ENCODE results near the gene POLA1. TPM values are rescaled to one million over a fixed set of nuclear protein-coding genes. Genes with fewer than 3 reads are reported as not detected.

Gene POLA1
- total RNA-seq, 4 donors from 2014 or later: 10.1 to 15.3 (median 13.1) TPM

DNA sequence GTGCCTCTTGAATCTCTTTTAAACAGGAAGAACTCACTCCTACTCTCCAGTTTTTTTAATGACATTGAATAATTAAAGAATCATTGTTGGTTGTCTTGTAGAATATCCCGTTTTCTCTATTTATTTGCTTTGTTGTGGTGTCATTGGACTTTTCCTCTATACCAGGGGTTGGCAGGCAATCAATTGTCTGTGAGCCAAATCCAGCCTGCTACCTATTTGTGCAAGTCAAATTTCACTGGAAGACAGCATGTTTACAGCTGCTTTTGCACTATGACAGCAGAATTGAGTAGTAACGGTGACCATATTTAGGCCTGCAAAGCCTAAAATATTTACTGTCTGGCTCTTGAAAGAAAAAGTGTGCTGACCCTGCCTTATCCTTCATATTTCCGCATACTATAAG lies 34.8 kb downstream of the POLA1 start:
- no peak for DNase-seq (ENCODE audit: low spot score in 2 of 2)
- Histone ChIP-seq H3K4me1 (no peaks in the 10 kb centered on the region), H3K9me3 (no peaks in the 10 kb centered on the region), H3K36me3 (peaks cover 9% of the 10 kb centered on the region), H3K27me3 (no peaks in the 10 kb centered on the region), H3K4me3 (no peak overlapping the region), H3K27ac (no peak overlapping the region)
- WGBS: 62% methylated on average over 3 of the region's 3 CpGs
- TF ChIP-seq POLR2A (IDR thresholded peaks at IDR 0.05) (no peak), POLR2AphosphoS5 (IDR thresholded peaks at IDR 0.05) (no peak), EP300 (IDR thresholded peaks at IDR 0.05) (no peak)
- TF ChIP-seq, protein P1, sequence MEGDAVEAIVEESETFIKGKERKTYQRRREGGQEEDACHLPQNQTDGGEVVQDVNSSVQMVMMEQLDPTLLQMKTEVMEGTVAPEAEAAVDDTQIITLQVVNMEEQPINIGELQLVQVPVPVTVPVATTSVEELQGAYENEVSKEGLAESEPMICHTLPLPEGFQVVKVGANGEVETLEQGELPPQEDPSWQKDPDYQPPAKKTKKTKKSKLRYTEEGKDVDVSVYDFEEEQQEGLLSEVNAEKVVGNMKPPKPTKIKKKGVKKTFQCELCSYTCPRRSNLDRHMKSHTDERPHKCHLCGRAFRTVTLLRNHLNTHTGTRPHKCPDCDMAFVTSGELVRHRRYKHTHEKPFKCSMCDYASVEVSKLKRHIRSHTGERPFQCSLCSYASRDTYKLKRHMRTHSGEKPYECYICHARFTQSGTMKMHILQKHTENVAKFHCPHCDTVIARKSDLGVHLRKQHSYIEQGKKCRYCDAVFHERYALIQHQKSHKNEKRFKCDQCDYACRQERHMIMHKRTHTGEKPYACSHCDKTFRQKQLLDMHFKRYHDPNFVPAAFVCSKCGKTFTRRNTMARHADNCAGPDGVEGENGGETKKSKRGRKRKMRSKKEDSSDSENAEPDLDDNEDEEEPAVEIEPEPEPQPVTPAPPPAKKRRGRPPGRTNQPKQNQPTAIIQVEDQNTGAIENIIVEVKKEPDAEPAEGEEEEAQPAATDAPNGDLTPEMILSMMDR (IDR thresholded peaks at IDR 0.05): no peak

DNA sequence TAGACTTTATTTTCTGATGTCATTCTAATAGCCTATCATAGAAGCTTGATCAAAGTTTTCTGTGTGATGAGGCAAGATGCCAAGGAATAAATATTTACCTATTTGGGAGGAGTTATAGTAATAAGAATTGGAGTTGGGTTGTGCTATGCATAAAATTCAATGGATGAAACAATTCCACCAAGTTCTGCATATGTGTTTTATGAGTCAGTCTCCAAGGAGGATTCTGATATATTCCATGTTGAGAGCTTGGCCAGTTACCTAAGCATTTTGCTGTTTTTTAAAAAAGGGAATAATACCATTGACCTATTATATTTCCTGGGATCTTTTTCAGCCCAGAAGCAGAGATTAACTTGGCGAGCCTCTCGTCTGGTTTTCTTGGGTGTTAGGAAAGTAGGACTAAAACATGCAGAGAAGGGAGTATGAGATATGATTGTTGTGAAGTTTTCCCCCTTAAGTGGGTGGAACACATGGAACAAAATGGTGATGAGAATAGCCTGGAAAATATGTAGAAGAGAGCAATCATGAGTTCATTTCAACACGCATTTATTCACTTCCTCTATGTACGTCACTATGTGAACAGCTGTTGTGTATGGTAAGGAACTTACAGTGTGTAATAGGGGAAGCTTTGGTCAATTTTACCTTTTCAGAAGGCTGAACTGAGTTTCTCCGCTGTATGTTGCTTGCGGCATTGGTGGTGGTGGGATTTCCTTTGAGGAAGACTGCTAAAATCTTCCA lies 39.2 kb downstream of the POLA1 start:
- no peak for TF ChIP-seq POLR2AphosphoS5 (IDR thresholded peaks at IDR 0.05)
- TF ChIP-seq EP300 (IDR thresholded peaks at IDR 0.05): no peak
- TF ChIP-seq, protein P1 (IDR thresholded peaks at IDR 0.05): no peak
- TF ChIP-seq POLR2A (IDR thresholded peaks at IDR 0.05): no peak
- Histone ChIP-seq H3K4me3 (no peak overlapping the region), H3K27ac (no peak overlapping the region), H3K9me3 (no peaks in the 10 kb centered on the region), H3K36me3 (peaks cover 6% of the 10 kb centered on the region), H3K27me3 (no peaks in the 10 kb centered on the region), H3K4me1 (no peaks in the 10 kb centered on the region)
- 84% methylated on average over 6 of the region's 6 CpGs for WGBS
- DNase-seq (ENCODE audit: low spot score in 2 of 2): no peak

DNA sequence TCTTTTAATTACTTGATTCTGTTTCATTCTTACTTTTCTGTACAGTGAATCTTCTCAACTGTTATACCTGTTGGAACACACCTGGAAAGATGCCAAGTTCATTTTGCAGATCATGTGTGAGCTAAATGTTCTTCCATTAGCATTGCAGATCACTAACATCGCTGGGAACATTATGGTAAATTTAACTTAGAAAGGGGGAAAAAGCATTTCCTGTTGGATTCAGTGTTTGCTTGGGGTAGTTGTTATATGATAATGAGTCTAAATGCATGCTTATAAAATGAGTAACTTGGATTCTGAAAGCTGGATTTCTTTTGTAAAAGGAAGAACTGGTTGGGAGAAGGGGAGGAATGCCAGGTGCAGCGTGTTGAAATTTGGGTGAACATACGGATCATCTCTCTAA lies 47.6 kb downstream of the POLA1 start:
- H3K4me1 ChIP-seq: no peaks in the 10 kb centered on the region
- 55% methylated on average over 3 of the region's 3 CpGs for WGBS
- no peak overlapping the region for H3K4me3 ChIP-seq

DNA sequence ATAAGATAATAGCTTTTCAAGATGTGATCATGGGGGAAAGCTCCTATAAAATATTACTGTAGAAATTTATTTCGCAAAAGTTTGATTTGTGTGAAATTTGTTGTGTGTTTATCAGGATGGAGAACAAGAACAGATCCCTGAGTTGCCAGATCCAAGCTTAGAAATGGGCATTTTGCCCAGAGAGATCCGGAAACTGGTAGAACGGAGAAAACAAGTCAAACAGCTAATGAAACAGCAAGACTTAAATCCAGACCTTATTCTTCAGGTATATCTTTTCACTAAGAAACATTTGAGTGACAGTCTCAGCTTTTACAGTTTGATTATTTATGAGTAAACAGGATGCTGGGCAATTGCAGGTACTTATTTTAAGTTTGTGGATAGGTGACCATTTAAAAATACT lies 54.5 kb downstream of the POLA1 start:
- H3K9me3 ChIP-seq: no peaks in the 10 kb centered on the region
- H3K4me1 ChIP-seq: no peaks in the 10 kb centered on the region
- no peaks in the 10 kb centered on the region for H3K36me3 ChIP-seq
- H3K4me3 ChIP-seq: no peak overlapping the region
- no peak overlapping the region for H3K27ac ChIP-seq
- H3K27me3 ChIP-seq: no peaks in the 10 kb centered on the region
- 74% methylated on average over 3 of the region's 3 CpGs for WGBS
- TF ChIP-seq POLR2A (IDR thresholded peaks at IDR 0.05): no peak
- TF ChIP-seq POLR2AphosphoS5 (IDR thresholded peaks at IDR 0.05): no peak
- no peak for DNase-seq (ENCODE audit: low spot score in 2 of 2)

More for the DNA sequence above, 47.6 kb downstream of the POLA1 start:
- TF ChIP-seq POLR2AphosphoS5 (IDR thresholded peaks at IDR 0.05): no peak
- TF ChIP-seq, protein P1 (IDR thresholded peaks at IDR 0.05): no peak
- TF ChIP-seq POLR2A (IDR thresholded peaks at IDR 0.05): no peak
- no peak for TF ChIP-seq EP300 (IDR thresholded peaks at IDR 0.05)
- peaks cover 4% of the 10 kb centered on the region for H3K36me3 ChIP-seq
- no peak overlapping the region for H3K27ac ChIP-seq
- no peaks in the 10 kb centered on the region for H3K27me3 ChIP-seq
- DNase-seq (ENCODE audit: low spot score in 2 of 2): no peak
- H3K9me3 ChIP-seq: no peaks in the 10 kb centered on the region

DNA sequence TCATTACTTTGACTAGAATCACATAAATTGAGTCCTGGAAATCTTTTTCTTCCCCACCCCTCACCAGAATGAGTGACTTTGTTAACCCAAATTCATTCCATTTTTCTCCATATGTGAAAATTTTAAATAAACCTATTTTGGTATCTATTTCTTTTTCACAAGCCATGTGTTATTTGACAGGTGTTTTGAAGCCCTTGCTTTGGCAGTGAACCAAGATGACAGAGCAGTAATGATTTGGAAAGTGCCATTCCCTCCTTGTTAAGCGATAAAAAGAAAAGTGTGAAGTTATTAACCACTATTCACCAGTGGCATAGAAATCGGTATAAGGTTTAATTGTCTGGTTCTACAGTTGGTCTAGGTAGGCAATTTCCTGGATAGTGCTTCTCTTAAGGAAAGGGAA lies 66.1 kb downstream of the POLA1 start:
- WGBS: 84% methylated on average over 2 of the region's 2 CpGs
- no peak overlapping the region for H3K4me3 ChIP-seq
- DNase-seq (ENCODE audit: low spot score in 2 of 2): no peak

More for the DNA sequence above, 66.1 kb downstream of the POLA1 start:
- Histone ChIP-seq H3K27ac (no peak overlapping the region), H3K4me1 (no peaks in the 10 kb centered on the region), H3K36me3 (no peaks in the 10 kb centered on the region), H3K9me3 (no peaks in the 10 kb centered on the region), H3K27me3 (no peaks in the 10 kb centered on the region)
- TF ChIP-seq, protein P1 (IDR thresholded peaks at IDR 0.05): no peak
- TF ChIP-seq EP300 (IDR thresholded peaks at IDR 0.05): no peak
- TF ChIP-seq POLR2AphosphoS5 (IDR thresholded peaks at IDR 0.05): no peak
- no peak for TF ChIP-seq POLR2A (IDR thresholded peaks at IDR 0.05)
